DOHH2 (cell line): ENCODE measurements around the gene MAP2K6.

ENCODE experiments used
- H3F3A ChIP-seq: fragments of 200-600 bp; sonication (generic), shearing (Covaris generic); 2 replicates; pipeline ENCODE4 v1.6.0; 2016; ENCODE audit warnings: antibody characterized with exemption, mild to moderate bottlenecking; ENCODE audit not compliant: control insufficient read depth, insufficient read depth
- H3K27ac ChIP-seq: fragments of 200-600 bp; sonication (generic); 2 replicates; pipeline ENCODE4 v1.5.1; 2014; ENCODE audit warnings: low read depth, mild to moderate bottlenecking, low read length, moderate library complexity
- H3K27me3 ChIP-seq: fragments of 200-600 bp; sonication (generic); 2 replicates; pipeline ENCODE4 v1.6.1; 2014; ENCODE audit warnings: mild to moderate bottlenecking, low read length, mixed read lengths; ENCODE audit not compliant: control insufficient read depth
- H3K36me3 ChIP-seq: fragments of 200-600 bp; sonication (generic); 2 replicates; pipeline ENCODE4 v1.6.1; 2014; ENCODE audit warnings: mild to moderate bottlenecking, low read length, moderate library complexity, mixed read lengths; ENCODE audit not compliant: control insufficient read depth
- H3K4me1 ChIP-seq: fragments of 200-600 bp; sonication (generic); 2 replicates; pipeline ENCODE4 v1.6.1; 2014; ENCODE audit warnings: mild to moderate bottlenecking, low read length, mixed read lengths; ENCODE audit not compliant: control insufficient read depth
- H3K4me2 ChIP-seq: fragments of 200-600 bp; sonication (generic); 2 replicates; pipeline ENCODE4 v1.6.0; 2014; ENCODE audit warnings: mild to moderate bottlenecking, low read length, moderate library complexity
- H3K4me3 ChIP-seq: fragments of 200-600 bp; sonication (generic); 2 replicates; pipeline ENCODE4 v1.5.1; 2014; ENCODE audit warnings: mild to moderate bottlenecking, low read length, mixed read lengths
- H3K79me2 ChIP-seq: fragments of 200-600 bp; sonication (generic); 2 replicates; pipeline ENCODE4 v1.6.1; 2014; ENCODE audit warnings: mild to moderate bottlenecking, low read length, mixed read lengths; ENCODE audit not compliant: control insufficient read depth
- H3K9me2 ChIP-seq: fragments of 200-600 bp; sonication (generic); replicated peaks from 2 replicates; pipeline ENCODE4 v1.6.1; 2014; ENCODE audit warnings: mild to moderate bottlenecking, low read length, mixed read lengths; ENCODE audit not compliant: control insufficient read depth
- H3K9me3 ChIP-seq: fragments of 200-600 bp; sonication (generic); 2 replicates; pipeline ENCODE4 v1.6.1; 2014; ENCODE audit warnings: antibody characterized with exemption, low read length, mixed read lengths; ENCODE audit not compliant: control insufficient read depth, insufficient read depth
- H4K20me1 ChIP-seq: fragments of 200-600 bp; sonication (generic); 2 replicates; pipeline ENCODE4 v1.6.0; 2014; ENCODE audit warnings: low read depth, mild to moderate bottlenecking, antibody characterized with exemption, low read length, moderate library complexity; ENCODE audit not compliant: control insufficient read depth, insufficient read depth
- CTCF ChIP-seq: fragments of 200-600 bp; sonication (generic); IDR thresholded peaks from one replicate; pipeline ENCODE4 v1.5.1; 2014; ENCODE audit warnings: antibody characterized with exemption, mild to moderate bottlenecking, low read depth, low read length; ENCODE audit not compliant: poor library complexity, severe bottlenecking
- EZH2phosphoT487 ChIP-seq: fragments of 200-600 bp; sonication (generic); IDR thresholded peaks from 2 replicates; pipeline ENCODE4 v1.6.1; 2017; ENCODE audit warnings: borderline replicate concordance, mild to moderate bottlenecking, antibody characterized with exemption, low read length, moderate library complexity, mixed read lengths

MAP2K6 gene

DNA sequence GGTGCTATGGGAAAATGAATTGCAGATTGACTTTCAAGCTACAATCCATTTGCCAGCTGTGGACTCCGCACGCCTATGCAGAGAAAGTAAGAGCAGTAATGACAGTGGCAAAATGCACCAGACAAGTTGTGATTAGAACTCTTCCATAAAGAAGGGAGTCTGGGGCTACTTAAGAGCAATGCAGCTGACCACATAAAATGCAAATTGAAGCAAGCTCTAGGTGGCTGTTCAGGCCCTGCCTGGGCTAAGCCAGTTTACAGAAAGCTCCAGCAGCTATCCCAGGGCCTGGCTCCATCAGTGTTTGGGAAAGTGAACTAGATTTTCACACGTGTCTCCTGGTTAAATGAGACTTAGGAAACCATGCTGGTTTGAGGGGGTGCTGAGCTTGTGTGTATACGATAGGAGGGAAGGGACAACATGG is 2.2 kb upstream of the MAP2K6 start:
- H3K4me3 ChIP-seq: no peak overlapping the region
- H3K9me3 ChIP-seq: no peaks in the 10 kb centered on the region
- H3F3A ChIP-seq: peaks cover 14% of the 10 kb centered on the region
- no peak overlapping the region for H3K27ac ChIP-seq
- H3K4me1 ChIP-seq: peaks cover 29% of the 10 kb centered on the region
- no peak overlapping the region for H3K4me2 ChIP-seq
- H3K27me3 ChIP-seq: no peaks in the 10 kb centered on the region
- TF ChIP-seq CTCF (no peak), EZH2phosphoT487 (no peak)
- H3K79me2 ChIP-seq: no peaks in the 10 kb centered on the region
- H3K36me3 ChIP-seq: no peaks in the 10 kb centered on the region
- no peaks in the 10 kb centered on the region for H4K20me1 ChIP-seq
- H3K9me2 ChIP-seq: no peaks in the 10 kb centered on the region

DNA sequence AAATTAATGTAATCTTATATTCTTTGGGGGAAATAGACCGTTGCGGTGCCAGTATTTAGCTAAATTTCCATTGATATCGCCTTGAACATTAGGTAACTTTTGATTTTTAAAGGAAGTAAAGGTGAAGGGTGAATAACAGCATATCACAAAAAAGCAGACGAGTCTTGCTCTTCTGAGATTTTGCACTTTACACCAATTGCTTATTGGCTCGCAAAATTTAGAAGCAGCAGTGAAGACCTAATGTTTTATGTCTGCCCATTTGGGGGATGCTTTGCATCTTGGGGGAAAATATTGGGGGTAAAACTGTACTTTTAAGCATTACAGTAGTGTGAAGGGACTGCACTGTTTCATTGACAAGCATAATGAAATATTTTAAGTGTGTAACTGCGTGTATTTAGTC is 934 bp downstream of the MAP2K6 start:
- H3K9me2 ChIP-seq: no peaks in the 10 kb centered on the region
- peak overlapping the region; percentile 64 for H3K27ac ChIP-seq
- TF ChIP-seq CTCF (no peak), EZH2phosphoT487 (no peak)
- no peaks in the 10 kb centered on the region for H3K9me3 ChIP-seq
- H4K20me1 ChIP-seq: no peaks in the 10 kb centered on the region
- peaks cover 14% of the 10 kb centered on the region for H3F3A ChIP-seq
- no peaks in the 10 kb centered on the region for H3K36me3 ChIP-seq
- peaks cover 29% of the 10 kb centered on the region for H3K4me1 ChIP-seq
- H3K79me2 ChIP-seq: no peaks in the 10 kb centered on the region
- no peaks in the 10 kb centered on the region for H3K27me3 ChIP-seq
- H3K4me2 ChIP-seq: peak overlapping the region; percentile 100
- peak overlapping the region; percentile 86 for H3K4me3 ChIP-seq

GRCh38 chr17:69417545-69418483 is 3.3 kb downstream of the MAP2K6 start:
- no peaks in the 10 kb centered on the region for H3K9me3 ChIP-seq
- TF ChIP-seq CTCF (no peak), EZH2phosphoT487 (no peak)
- no peaks in the 10 kb centered on the region for H3K79me2 ChIP-seq
- no peaks in the 10 kb centered on the region for H3K36me3 ChIP-seq
- no peak overlapping the region for H3K27ac ChIP-seq
- no peak overlapping the region for H3K4me3 ChIP-seq
- peaks cover 14% of the 10 kb centered on the region for H3F3A ChIP-seq
- no peaks in the 10 kb centered on the region for H4K20me1 ChIP-seq
- H3K9me2 ChIP-seq: no peaks in the 10 kb centered on the region
- no peaks in the 10 kb centered on the region for H3K27me3 ChIP-seq
- H3K4me1 ChIP-seq: peaks cover 29% of the 10 kb centered on the region
- no peak overlapping the region for H3K4me2 ChIP-seq
